ENCODE data around the gene SEMA3D. TPM values are rescaled to one million over a fixed set of nuclear protein-coding genes. Genes with fewer than 3 reads are reported as not detected.

Gene SEMA3D
- polyA plus RNA-seq, 6 donors from 2014 or later, result 0.29 to 1.9 (median 0.99) TPM; not detected in 1

- peaks cover 0 to 9% (median 6%) of the 10 kb centered on the region in 3 donors for H3K27me3 Mint-ChIP-seq
- peaks cover 6 to 20% of the 10 kb centered on the region in 2 donors for H3K36me3 Mint-ChIP-seq
- no peak overlapping the region for H3K27ac Mint-ChIP-seq
- no peak overlapping the region for H3K4me3 Mint-ChIP-seq
- ATAC-seq (ENCODE audit: low read depth in 2 of 2), result no peak
- H3K9me3 Mint-ChIP-seq, result peaks cover 8 to 36% (median 24%) of the 10 kb centered on the region in 7 donors
- no peak for DNase-seq
- no peaks in the 10 kb centered on the region for H3K4me1 Mint-ChIP-seq
Measured at GRCh38 chr7:85176197-85176596, 10.7 kb downstream of the SEMA3D start.

DNA sequence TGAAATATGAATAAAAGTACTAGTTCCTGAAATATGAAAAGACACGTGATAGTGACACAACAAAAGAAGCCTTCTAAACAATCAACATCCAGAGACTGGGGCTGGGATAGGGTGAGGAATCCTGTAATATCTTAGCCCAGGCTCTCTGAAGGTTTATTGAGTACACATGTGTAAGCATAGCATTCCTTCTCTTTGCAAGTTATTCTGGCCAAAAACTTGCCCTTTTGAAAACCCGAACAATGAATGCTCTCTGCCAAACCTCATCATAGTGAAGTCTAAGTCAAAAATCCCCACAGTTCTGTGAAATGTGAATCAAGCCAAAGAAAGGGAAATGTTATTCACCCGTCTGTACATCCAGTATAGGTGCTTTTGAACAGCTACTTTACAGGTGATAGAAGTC, 11.6 kb downstream of the SEMA3D start:
- H3K27ac Mint-ChIP-seq, result no peak overlapping the region
- peaks cover 8 to 30% (median 20%) of the 10 kb centered on the region in 7 donors for H3K9me3 Mint-ChIP-seq
- H3K4me1 Mint-ChIP-seq, result no peaks in the 10 kb centered on the region
- ATAC-seq (ENCODE audit: low read depth in 2 of 2), result no peak
- DNase-seq, result no peak
- peaks cover 6 to 13% of the 10 kb centered on the region in 2 donors for H3K36me3 Mint-ChIP-seq
- H3K27me3 Mint-ChIP-seq, result peaks cover 0 to 9% (median 6%) of the 10 kb centered on the region in 3 donors
- H3K4me3 Mint-ChIP-seq, result no peak overlapping the region

DNA sequence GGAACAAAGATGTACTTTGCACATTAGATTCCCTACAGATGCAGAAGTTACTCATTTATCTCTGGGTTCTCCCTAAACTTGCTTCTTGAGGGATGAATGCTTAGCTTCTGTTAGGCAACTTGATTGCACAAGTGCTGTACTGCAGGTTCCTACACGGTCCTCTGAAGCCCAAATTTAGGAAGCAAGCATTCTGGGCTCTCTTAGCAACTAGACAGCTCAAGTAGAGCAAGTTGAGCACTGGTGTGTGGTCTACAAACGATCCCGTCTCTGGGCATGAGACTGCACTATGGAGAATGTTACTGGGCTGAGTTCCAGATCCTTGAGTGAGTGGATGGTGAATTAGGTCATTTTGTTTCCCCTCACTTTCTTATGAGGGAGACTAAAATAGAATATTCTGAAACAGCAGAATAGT, 14.3 kb downstream of the SEMA3D start:
- peaks cover 0 to 6% (median 5%) of the 10 kb centered on the region in 3 donors for H3K27me3 Mint-ChIP-seq

DNA sequence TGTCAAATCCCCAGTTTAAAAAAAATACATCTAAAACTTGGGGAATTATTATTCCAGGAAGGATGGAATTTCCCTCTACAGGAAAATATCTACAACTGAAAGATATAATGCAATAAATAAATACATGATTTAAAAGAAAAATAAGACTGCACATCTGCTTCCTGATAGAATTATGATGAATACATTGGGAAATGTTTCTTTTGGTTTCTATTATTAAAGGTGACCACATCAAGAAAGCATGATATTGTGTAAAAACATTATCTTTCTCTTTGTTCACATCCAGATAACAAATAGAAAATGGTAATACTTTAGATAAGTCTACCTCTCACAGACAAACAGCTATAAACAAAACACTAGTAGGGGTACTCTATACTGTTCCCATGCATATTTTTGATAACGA, 19.2 kb downstream of the SEMA3D start:
- ATAC-seq (ENCODE audit: low read depth in 2 of 2) (no peak), DNase-seq (no peak)
- Mint-ChIP-seq H3K9me3 (no peaks in the 10 kb centered on the region), H3K4me3 (no peak overlapping the region), H3K36me3 (no peaks in the 10 kb centered on the region), H3K27me3 (peaks cover 1 to 7% (median 4%) of the 10 kb centered on the region in 3 donors), H3K4me1 (no peaks in the 10 kb centered on the region), H3K27ac (no peak overlapping the region)

More for the DNA sequence above, 14.3 kb downstream of the SEMA3D start:
- Mint-ChIP-seq H3K4me3 (no peak overlapping the region), H3K9me3 (peaks cover 0 to 6% (median 0%) of the 10 kb centered on the region in 7 donors), H3K36me3 (no peaks in the 10 kb centered on the region), H3K4me1 (no peaks in the 10 kb centered on the region), H3K27ac (no peak overlapping the region)
- ATAC-seq (ENCODE audit: low read depth in 2 of 2) (no peak), DNase-seq (no peak)

DNA sequence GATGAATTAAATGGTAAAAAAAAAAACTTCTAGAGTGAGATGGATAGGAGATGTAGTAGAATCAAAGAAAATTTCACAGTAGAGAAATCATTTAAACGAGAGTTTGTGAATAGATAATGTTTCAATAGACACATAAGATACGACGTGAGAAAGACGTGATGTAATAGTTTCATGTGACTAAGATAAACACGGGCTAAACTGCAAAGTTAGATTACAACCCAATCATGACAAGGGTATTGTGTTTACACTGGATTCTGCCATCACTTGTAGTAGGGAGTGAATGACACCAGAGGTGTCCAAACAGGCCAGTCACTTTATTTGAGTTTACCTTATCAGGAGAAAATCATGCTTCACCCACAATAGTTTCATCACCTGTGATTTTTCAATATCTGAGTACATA, 21.6 kb downstream of the SEMA3D start:
- ATAC-seq (ENCODE audit: low read depth in 2 of 2), result no peak
- no peak for DNase-seq
- peaks cover 4 to 6% (median 4%) of the 10 kb centered on the region in 3 donors for H3K4me1 Mint-ChIP-seq
- H3K36me3 Mint-ChIP-seq, result no peaks in the 10 kb centered on the region
- H3K4me3 Mint-ChIP-seq, result no peak overlapping the region
- no peaks in the 10 kb centered on the region for H3K9me3 Mint-ChIP-seq
- peaks cover 4 to 7% (median 4%) of the 10 kb centered on the region in 3 donors for H3K27me3 Mint-ChIP-seq
- H3K27ac Mint-ChIP-seq, result no peak overlapping the region

- Mint-ChIP-seq H3K27me3 (peaks cover 4 to 7% (median 4%) of the 10 kb centered on the region in 3 donors), H3K27ac (no peak overlapping the region), H3K9me3 (peaks cover 0 to under 1% (median 0%) of the 10 kb centered on the region in 7 donors), H3K4me1 (peaks cover 6 to 7% (median 7%) of the 10 kb centered on the region in 3 donors), H3K4me3 (no peak overlapping the region), H3K36me3 (peaks cover 0 to 3% of the 10 kb centered on the region in 2 donors)
- ATAC-seq (ENCODE audit: low read depth in 2 of 2), result no peak
- DNase-seq, result no peak
Measured at GRCh38 chr7:85164376-85164775, 22.5 kb downstream of the SEMA3D start.

DNA sequence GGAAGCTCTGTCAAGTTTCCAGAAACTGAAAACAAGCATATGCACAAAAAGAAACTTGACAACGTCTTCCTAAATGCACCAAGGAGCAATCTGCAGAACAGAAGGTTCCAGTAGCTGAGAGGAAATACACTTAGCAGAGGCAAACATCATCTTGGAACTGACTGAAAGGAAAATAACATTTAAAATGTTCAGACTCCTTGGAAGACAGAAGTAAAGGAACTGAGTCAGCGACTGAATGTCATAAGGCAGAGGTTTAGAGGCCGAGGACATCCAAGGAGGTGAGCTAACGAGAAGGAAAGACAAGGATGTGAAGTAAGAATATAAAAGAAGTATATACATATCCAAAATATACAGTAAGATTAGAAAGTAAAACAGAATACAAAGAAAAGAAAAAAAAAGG, 24.1 kb downstream of the SEMA3D start:
- Mint-ChIP-seq H3K4me3 (no peak overlapping the region), H3K36me3 (peaks cover 0 to 19% of the 10 kb centered on the region in 2 donors), H3K27me3 (peaks cover 4 to 11% (median 7%) of the 10 kb centered on the region in 3 donors), H3K27ac (no peak overlapping the region), H3K9me3 (peaks cover 4 to 16% (median 9%) of the 10 kb centered on the region in 7 donors), H3K4me1 (peaks cover 6 to 7% (median 7%) of the 10 kb centered on the region in 3 donors)
- DNase-seq, result no peak
- no peak for ATAC-seq (ENCODE audit: low read depth in 2 of 2)

DNA sequence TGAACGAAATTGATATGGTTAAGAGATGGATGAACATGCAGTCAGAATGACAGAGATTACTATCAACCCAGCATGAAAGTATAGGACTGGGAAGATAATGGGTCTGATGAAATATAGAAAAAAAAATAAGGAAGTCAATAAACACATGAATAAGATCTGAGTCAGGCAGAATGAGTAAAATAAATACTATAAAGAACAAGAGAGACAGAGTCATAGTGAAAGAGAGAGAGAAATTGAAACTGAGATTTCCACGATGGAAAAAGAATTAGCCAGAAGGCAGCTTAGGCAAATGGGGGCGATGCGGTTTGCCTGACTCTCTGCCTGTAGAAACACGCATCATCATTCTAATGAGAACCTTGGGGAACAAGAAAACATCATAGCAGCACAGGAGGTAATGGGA, 26.6 kb downstream of the SEMA3D start:
- ATAC-seq (ENCODE audit: low read depth in 2 of 2) (no peak), DNase-seq (no peak)
- H3K4me3 Mint-ChIP-seq, result no peak overlapping the region
- H3K36me3 Mint-ChIP-seq, result peaks cover 0 to 19% of the 10 kb centered on the region in 2 donors
- H3K27me3 Mint-ChIP-seq, result peaks cover 0 to 6% (median 4%) of the 10 kb centered on the region in 3 donors
- peaks cover 6 to 7% (median 7%) of the 10 kb centered on the region in 3 donors for H3K4me1 Mint-ChIP-seq
- H3K9me3 Mint-ChIP-seq, result peaks cover 4 to 16% (median 9%) of the 10 kb centered on the region in 7 donors
- H3K27ac Mint-ChIP-seq, result peak overlapping the region in 1 of 6 donors; percentile 62

- peaks cover 6 to 7% (median 7%) of the 10 kb centered on the region in 3 donors for H3K4me1 Mint-ChIP-seq
- H3K9me3 Mint-ChIP-seq, result peaks cover 4 to 16% (median 9%) of the 10 kb centered on the region in 7 donors
- no peak for ATAC-seq (ENCODE audit: low read depth in 2 of 2)
Measured at GRCh38 chr7:85159003-85159402, 27.9 kb downstream of the SEMA3D start.

GRCh38 chr7:85156661-85157208, 30.1 kb downstream of the SEMA3D start:
- no peak for DNase-seq
- Mint-ChIP-seq H3K9me3 (peaks cover 4 to 16% (median 9%) of the 10 kb centered on the region in 7 donors), H3K4me1 (peaks cover 6 to 7% (median 7%) of the 10 kb centered on the region in 3 donors), H3K36me3 (peaks cover 0 to 19% of the 10 kb centered on the region in 2 donors), H3K27me3 (peaks cover 0 to 6% (median 4%) of the 10 kb centered on the region in 3 donors), H3K27ac (no peak overlapping the region), H3K4me3 (no peak overlapping the region)
- ATAC-seq (ENCODE audit: low read depth in 2 of 2), result no peak

More at GRCh38 chr7:85159003-85159402, 27.9 kb downstream of the SEMA3D start:
- Mint-ChIP-seq H3K4me3 (no peak overlapping the region), H3K27ac (no peak overlapping the region), H3K36me3 (peaks cover 0 to 19% of the 10 kb centered on the region in 2 donors), H3K27me3 (peaks cover 0 to 6% (median 4%) of the 10 kb centered on the region in 3 donors)
- DNase-seq, result no peak

GRCh38 chr7:85154282-85154937, 32.4 kb downstream of the SEMA3D start:
- H3K27ac Mint-ChIP-seq, result no peak overlapping the region
- ATAC-seq (ENCODE audit: low read depth in 2 of 2) (no peak), DNase-seq (no peak)
- H3K9me3 Mint-ChIP-seq, result peaks cover 4 to 16% (median 9%) of the 10 kb centered on the region in 7 donors
- peaks cover 0 to 16% of the 10 kb centered on the region in 2 donors for H3K36me3 Mint-ChIP-seq
- H3K4me1 Mint-ChIP-seq, result no peaks in the 10 kb centered on the region
- peaks cover 0 to 6% (median 0%) of the 10 kb centered on the region in 3 donors for H3K27me3 Mint-ChIP-seq
- H3K4me3 Mint-ChIP-seq, result no peak overlapping the region

GRCh38 chr7:85153715-85154114, 33.1 kb downstream of the SEMA3D start:
- Mint-ChIP-seq H3K27me3 (peaks cover 0 to 3% (median 0%) of the 10 kb centered on the region in 3 donors), H3K4me3 (no peak overlapping the region), H3K27ac (no peak overlapping the region), H3K4me1 (no peaks in the 10 kb centered on the region), H3K36me3 (peaks cover 0 to 9% of the 10 kb centered on the region in 2 donors), H3K9me3 (peaks cover 1 to 9% (median 5%) of the 10 kb centered on the region in 7 donors)
- ATAC-seq (ENCODE audit: low read depth in 2 of 2) (no peak), DNase-seq (no peak)

- DNase-seq (no peak), ATAC-seq (ENCODE audit: low read depth in 2 of 2) (no peak)
- Mint-ChIP-seq H3K9me3 (no peaks in the 10 kb centered on the region), H3K27ac (no peak overlapping the region), H3K4me3 (no peak overlapping the region), H3K36me3 (no peaks in the 10 kb centered on the region), H3K4me1 (no peaks in the 10 kb centered on the region), H3K27me3 (peaks cover 0 to 3% (median 0%) of the 10 kb centered on the region in 3 donors)
Measured at GRCh38 chr7:85150624-85151023, 36.2 kb downstream of the SEMA3D start.

- H3K4me1 Mint-ChIP-seq, result no peaks in the 10 kb centered on the region
- H3K9me3 Mint-ChIP-seq, result no peaks in the 10 kb centered on the region
- no peak overlapping the region for H3K27ac Mint-ChIP-seq
- ATAC-seq (ENCODE audit: low read depth in 2 of 2) (no peak), DNase-seq (no peak)
- peaks cover 0 to 3% (median 0%) of the 10 kb centered on the region in 3 donors for H3K27me3 Mint-ChIP-seq
- H3K4me3 Mint-ChIP-seq, result no peak overlapping the region
- H3K36me3 Mint-ChIP-seq, result no peaks in the 10 kb centered on the region
Measured at GRCh38 chr7:85144771-85145170, 42.1 kb downstream of the SEMA3D start.

Data from naive B cell (primary cell).